SK-N-MC (cell line): ENCODE data around the gene LGR6.
"Not testable (repeated sequence)": the region's sequence is repeated elsewhere in the genome, so short reads cannot be mapped to it uniquely, and the experiment has no call there.

Source experiments
- DNase-seq: peaks from one replicate; pipeline ENCODE4 v3.0.0-alpha.2; 2011; ENCODE audit warnings: low read depth, low spot score
- H3K27ac ChIP-seq: fragments of 200-600 bp; sonication (generic); 2 replicates; pipeline ENCODE4 v1.5.1; 2016; ENCODE audit warnings: mixed run types
- H3K36me3 ChIP-seq: fragments of 200-600 bp; sonication (generic); 2 replicates; pipeline ENCODE4 v1.6.1; 2017; ENCODE audit warnings: antibody characterized with exemption, low read length, mixed read lengths; ENCODE audit not compliant: insufficient read depth
- H3K4me3 ChIP-seq: fragments of 200-600 bp; sonication (generic); 2 replicates; pipeline ENCODE4 v1.5.1; 2016
- H3K9ac ChIP-seq: fragments of 200-600 bp; sonication (generic); 2 replicates; pipeline ENCODE4 v1.8.0; 2017; ENCODE audit warnings: mixed run types, mixed read lengths; ENCODE audit not compliant: insufficient read length
- H3K9me3 ChIP-seq: fragments of 200-600 bp; sonication (generic); 2 replicates; pipeline ENCODE4 v1.6.1; 2017; ENCODE audit warnings: low read depth, mild to moderate bottlenecking, antibody characterized with exemption, low read length, moderate library complexity, mixed read lengths
- EZH2 ChIP-seq: fragments of 200-600 bp; sonication (generic); IDR thresholded peaks from one replicate; pipeline ENCODE4 v1.6.1; 2017; ENCODE audit warnings: antibody characterized with exemption
- FOXP2 ChIP-seq: optimal IDR thresholded peaks from 2 replicates; pipeline ENCODE3; 2011; ENCODE audit warnings: mild to moderate bottlenecking, moderate library complexity; ENCODE audit not compliant: insufficient read depth; ENCODE audit errors: extremely low read length, control extremely low read depth
- POLR2AphosphoS5 ChIP-seq: IDR thresholded peaks from 2 replicates; pipeline ENCODE4 v1.6.1; 2012; ENCODE audit warnings: mild to moderate bottlenecking, low read depth, low read length, borderline replicate concordance

Gene LGR6

DNA sequence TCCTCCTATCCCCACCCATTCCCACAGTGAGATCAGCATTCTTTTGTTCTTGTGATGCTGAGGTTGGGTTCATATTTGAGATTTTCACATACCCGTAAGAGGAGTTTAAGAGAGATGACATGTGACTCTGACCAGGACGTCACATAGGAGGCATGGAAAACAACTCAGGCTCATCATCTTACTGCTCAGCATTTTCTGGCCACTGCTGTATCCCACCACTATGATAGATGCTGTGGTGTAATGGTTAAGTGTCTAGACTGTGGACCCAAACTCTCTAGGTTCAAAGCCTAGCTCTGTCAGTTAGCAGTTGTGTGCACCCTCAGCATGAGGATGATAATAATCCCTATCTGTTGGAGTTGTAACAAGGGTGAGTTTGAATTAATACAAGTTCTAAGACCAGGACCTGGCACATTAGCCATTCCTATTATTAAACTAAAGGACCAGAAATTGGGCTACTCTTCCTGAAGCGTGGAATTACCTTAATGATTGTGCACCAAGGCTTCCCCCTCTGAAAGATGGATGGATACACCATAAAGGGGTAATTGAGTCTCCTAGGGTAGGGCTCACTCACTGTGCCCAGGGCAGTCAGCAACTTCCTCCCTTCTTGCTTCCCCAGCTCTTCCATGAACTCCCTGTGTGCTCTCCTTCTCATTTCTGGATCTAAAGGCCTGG, 40.9 kb downstream of the LGR6 start:
- Histone ChIP-seq H3K27ac (no peak overlapping the region), H3K9ac (no peak overlapping the region), H3K4me3 (no peak overlapping the region), H3K36me3 (no peaks in the 10 kb centered on the region), H3K9me3 (no peaks in the 10 kb centered on the region)
- no peak for TF ChIP-seq POLR2AphosphoS5
- no peak for TF ChIP-seq EZH2
- TF ChIP-seq FOXP2: no peak
- no peak for DNase-seq

DNA sequence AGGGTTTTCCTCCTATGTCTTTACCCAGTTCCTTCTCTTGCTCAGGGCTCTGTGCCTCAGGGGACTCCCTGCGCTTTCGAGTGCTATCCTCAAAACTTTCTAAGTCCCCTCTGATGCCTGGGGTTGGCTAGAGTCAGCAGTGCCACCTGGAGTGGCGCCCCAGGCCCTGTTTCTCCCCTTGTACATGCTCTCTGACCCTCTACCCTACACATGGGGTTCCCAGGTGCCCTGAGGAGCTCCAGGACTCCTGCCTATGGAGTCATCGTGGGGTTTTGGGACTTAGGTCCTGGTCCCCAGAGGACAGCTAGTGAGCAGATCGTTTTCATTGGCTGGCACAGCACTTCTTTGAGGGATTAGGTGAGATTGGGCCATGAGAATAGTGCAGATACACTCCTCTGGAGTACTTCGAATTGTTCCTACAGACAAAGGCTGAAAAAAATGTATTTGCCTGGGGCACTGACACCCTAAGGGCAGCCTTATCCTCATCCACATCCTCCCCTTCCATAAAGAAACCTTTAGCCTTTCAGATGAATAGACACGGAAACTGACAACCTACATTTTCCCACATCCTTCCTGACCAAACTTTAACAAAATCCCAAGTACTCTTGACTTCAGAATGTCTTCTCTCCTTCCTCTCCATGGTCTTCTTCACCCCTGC, 41.5 kb downstream of the LGR6 start:
- Histone ChIP-seq H3K4me3 (no peak overlapping the region), H3K9ac (no peak overlapping the region), H3K9me3 (no peaks in the 10 kb centered on the region), H3K27ac (no peak overlapping the region), H3K36me3 (no peaks in the 10 kb centered on the region)
- TF ChIP-seq FOXP2 (no peak), POLR2AphosphoS5 (no peak), EZH2 (no peak)
- DNase-seq: no peak

DNA sequence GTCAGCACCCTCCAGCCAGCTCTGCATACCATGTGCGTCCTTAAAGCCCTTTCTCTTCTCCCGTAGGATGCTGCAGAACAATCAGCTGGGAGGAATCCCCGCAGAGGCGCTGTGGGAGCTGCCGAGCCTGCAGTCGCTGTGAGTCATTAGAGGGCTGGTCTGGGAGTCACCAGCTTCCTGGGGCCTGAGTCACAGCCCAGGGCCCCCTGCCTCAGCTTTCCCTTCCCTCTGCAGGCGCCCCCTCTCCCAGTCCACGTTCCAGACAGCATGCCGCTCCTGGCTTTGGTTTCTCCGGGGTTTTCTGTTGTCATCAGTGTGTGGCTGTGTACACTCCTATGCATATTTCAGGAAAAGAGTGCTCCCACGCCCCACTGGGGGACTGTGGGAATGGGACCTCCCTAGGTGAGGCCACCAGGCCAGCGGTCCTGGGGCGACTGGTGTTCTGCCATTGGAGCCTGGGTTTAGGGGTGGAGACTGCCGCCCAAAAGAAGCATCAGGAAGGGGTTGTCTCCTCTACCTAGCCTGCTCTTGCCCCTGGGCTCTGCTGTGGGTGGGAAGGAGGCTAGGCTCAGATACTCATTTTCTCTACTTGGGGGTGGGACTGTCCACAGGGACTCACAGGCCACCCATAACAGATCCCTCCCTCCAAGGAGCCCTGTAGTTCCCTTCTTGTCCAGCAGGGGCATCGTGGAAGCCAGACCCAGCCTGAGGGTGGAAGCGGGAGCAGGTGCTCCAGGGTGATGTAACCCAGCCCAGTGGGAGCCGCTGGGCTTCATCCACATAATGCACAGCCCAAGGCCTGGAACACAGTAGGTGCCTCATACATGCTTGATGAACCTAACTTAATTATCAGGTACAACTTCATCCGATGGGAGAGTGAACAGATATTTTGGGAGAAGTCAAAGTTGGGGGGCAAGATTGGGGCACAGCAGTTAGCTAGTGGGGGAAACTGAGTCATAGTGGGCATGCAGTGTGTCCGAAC, 42.5 kb downstream of the LGR6 start:
- TF ChIP-seq EZH2: no peak
- no peak for TF ChIP-seq FOXP2
- no peak for TF ChIP-seq POLR2AphosphoS5
- H3K4me3 ChIP-seq: no peak overlapping the region
- no peaks in the 10 kb centered on the region for H3K36me3 ChIP-seq
- no peak overlapping the region for H3K27ac ChIP-seq
- H3K9me3 ChIP-seq: no peaks in the 10 kb centered on the region
- DNase-seq: no peak
- no peak overlapping the region for H3K9ac ChIP-seq

DNA sequence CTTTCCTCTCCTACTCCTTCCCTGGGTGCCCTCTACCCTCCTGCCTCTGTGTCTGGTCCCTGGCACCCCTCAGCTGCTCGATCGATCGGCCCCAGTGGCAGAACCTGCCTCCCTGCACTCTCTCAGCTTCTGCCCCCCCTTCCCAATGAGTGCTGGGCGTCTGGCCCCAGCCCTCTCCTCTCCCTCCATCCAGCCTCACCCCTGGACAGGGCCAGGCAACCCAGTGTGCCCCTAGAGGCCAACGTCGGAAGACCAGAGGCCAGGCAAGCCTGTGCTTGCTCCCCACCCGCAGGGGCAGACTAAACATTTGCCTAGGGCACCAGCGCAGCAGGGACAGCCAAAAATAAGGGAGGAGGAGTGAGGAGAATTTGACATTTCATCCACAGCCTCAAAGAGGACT, 43.5 kb downstream of the LGR6 start:
- Histone ChIP-seq H3K36me3 (no peaks in the 10 kb centered on the region), H3K9ac (no peak overlapping the region), H3K27ac (no peak overlapping the region), H3K9me3 (no peaks in the 10 kb centered on the region), H3K4me3 (no peak overlapping the region)
- no peak for DNase-seq
- TF ChIP-seq POLR2AphosphoS5 (no peak), EZH2 (no peak), FOXP2 (no peak)

- Histone ChIP-seq H3K9me3 (no peaks in the 10 kb centered on the region), H3K27ac (no peak overlapping the region), H3K4me3 (no peak overlapping the region), H3K9ac (no peak overlapping the region), H3K36me3 (no peaks in the 10 kb centered on the region)
- no peak for DNase-seq
- TF ChIP-seq POLR2AphosphoS5 (no peak), FOXP2 (no peak), EZH2 (no peak)
Observed at GRCh38 chr1:202238914-202239313, 45.3 kb downstream of the LGR6 start.

DNA sequence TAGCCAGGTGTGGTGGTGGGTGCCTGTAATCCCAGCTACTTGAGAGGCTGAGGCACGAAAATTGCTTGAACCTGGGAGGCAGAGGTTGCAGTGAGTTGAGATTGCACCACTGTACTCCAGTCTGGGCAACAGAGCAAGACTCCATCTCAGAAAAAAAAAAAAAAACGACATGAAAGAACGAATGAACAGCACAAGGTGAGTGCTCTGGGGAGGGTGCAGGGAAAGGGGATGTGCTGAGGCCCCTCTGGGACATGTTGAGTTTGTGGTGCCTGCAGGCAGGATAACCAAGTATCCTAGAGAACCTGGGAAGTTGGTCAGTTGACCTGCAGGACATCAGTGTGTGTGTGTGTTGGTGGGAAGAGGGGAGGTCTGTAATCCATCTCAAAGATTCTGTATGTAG, 46.6 kb downstream of the LGR6 start:
- not testable (repeated sequence) for H3K36me3 ChIP-seq, H3K9me3 ChIP-seq, DNase-seq, H3K27ac ChIP-seq, H3K4me3 ChIP-seq, H3K9ac ChIP-seq

DNA sequence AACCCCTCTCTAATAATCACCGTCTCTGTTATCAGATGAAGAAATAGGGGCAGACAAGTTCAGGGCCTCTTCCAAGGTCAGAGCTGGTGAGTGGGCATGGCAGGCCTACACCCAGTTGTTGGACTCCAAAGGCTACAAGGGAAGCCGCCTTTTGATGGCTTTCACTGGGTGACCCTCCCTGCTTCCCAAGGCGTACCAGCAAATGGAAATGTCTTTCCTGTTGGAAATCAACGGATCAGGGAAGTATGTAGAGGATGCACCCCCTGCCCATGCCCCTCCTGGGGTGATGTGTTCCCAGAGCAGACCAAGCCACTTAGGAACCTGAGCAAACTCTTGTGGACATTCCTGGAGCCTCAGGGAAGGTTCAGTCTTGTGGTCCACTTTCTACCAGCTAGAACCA, 47.4 kb downstream of the LGR6 start:
- Histone ChIP-seq H3K9me3 (no peaks in the 10 kb centered on the region), H3K9ac (no peak overlapping the region), H3K27ac (no peak overlapping the region), H3K36me3 (no peaks in the 10 kb centered on the region), H3K4me3 (no peak overlapping the region)
- TF ChIP-seq EZH2 (no peak), FOXP2 (no peak), POLR2AphosphoS5 (no peak)
- DNase-seq: no peak

DNA sequence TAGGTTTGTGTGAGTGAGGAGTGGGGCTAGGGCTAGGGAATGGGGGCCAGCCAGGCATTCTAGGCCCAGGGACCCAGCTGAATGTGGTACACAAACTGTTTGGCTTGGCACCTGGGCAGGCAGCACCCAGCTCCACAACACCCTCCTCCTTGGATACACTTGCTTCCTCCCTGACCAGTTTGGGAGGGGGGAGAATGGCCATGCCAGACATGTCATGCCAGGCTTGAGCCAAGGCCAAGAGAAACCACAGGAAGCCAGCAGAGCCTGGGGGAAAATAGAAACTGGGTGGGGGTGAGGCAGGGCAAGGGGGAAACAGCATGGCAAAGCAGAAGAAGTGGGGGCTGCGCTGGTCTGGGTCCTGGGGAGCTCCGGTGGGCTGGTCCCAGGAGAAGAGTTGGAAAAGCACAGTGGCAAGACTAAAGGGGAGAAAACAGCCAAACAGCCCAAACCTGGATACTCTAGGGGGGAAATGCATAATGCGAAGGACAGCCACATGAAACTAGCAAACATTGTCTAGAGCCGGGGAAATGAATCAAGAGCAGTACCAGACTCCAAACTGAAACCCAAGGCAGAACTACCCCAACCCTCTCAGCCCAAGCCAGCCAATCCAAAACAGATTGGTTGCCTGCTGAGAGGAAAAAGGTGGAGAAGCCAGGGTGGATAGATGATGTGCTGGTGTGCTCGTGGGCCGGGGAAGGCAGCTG, 47.9 kb downstream of the LGR6 start:
- no peak overlapping the region for H3K27ac ChIP-seq
- H3K9ac ChIP-seq: no peak overlapping the region
- DNase-seq: no peak
- H3K9me3 ChIP-seq: no peaks in the 10 kb centered on the region
- TF ChIP-seq FOXP2 (no peak), POLR2AphosphoS5 (no peak), EZH2 (no peak)
- no peaks in the 10 kb centered on the region for H3K36me3 ChIP-seq
- H3K4me3 ChIP-seq: no peak overlapping the region

DNA sequence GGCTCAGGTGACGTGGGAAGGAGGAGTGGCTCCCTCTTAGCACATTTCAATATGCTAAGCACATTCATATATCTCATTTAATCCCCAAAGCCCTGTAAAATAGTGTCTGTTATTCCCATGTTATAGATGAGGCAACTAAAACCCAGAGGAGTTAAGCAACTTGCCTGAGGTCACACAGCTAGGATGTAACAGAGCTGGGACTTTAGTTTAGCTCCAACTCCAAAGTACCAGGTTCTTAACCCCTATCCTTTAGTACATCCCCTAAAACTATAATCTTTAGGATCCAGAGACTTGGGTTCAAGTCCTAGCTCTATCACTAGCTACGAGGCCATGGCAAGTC, 48.5 kb downstream of the LGR6 start:
- TF ChIP-seq EZH2 (no peak), FOXP2 (no peak), POLR2AphosphoS5 (no peak)
- no peaks in the 10 kb centered on the region for H3K36me3 ChIP-seq
- no peaks in the 10 kb centered on the region for H3K9me3 ChIP-seq
- no peak overlapping the region for H3K9ac ChIP-seq
- H3K4me3 ChIP-seq: no peak overlapping the region
- no peak overlapping the region for H3K27ac ChIP-seq
- DNase-seq: no peak
